K562 (cell line): Measurements from ENCODE around the gene GLDC. TPM values are rescaled to one million over a fixed set of nuclear protein-coding genes. Genes with fewer than 3 reads are reported as not detected.

Experiments used
- CEBPB ChIP-seq: fragments of 450-650 bp; IDR thresholded peaks from 2 replicates; pipeline ENCODE4 v1.6.1; 2016; ENCODE audit warnings: missing genetic modification characterization, missing compliant biosample characterization
- KLF10 ChIP-seq: fragments of 250-450 bp; sonication (Bioruptor Pico); IDR thresholded peaks from 2 replicates; pipeline ENCODE4 v1.6.1; 2021; ENCODE audit warnings: matching md5 sums
- ZNF23 ChIP-seq: fragments of 250-450 bp; sonication (Bioruptor Pico); IDR thresholded peaks from 2 replicates; pipeline ENCODE4 v1.4.0; 2020; ENCODE audit warnings: mild to moderate bottlenecking
- ZNF785 ChIP-seq: fragments of 250-450 bp; sonication (Bioruptor Pico); IDR thresholded peaks from 2 replicates; pipeline ENCODE4 v1.4.0; 2020; ENCODE audit warnings: mild to moderate bottlenecking
- polyA plus RNA-seq, 8 experiments: library from polyadenylated mRNA; depleted of rRNA in 4 of 8; stranded (reverse) in 5 of 8; unstranded in 3 of 8; fragments of >200 nt; fragmentation: Nextera tagmentation in 2 of 8; fragmentation: Illumina TruSeq in 1 of 8; extraction: Ambion mirVana in 2 of 8; extraction: Trizol in 1 of 8; gene quantifications; 2 replicates each; pipeline versions ENCODE4 v1.2.1 to v1.2.3, GENCODE V29; 2011 to 2014; ENCODE audit warnings: inconsistent platforms in 1 of 8, missing spikeins in 1 of 8
- total RNA-seq, 7 experiments: library from RNA; depleted of rRNA in 6 of 7; stranded (reverse); fragments of >200 nt in 6 of 7; fragmentation: Illumina TruSeq in 2 of 7; extraction: Trizol in 2 of 7; gene quantifications; 2 replicates each; pipeline versions ENCODE4 v1.2.1 to v1.2.3, GENCODE V29; 2011 to 2021; ENCODE audit warnings: low replicate concordance in 1 of 7
- TF ChIP-seq, protein P1 (sequence below): fragments of 450-650 bp; IDR thresholded peaks from 2 replicates; pipeline ENCODE4 v1.6.1; 2016; ENCODE audit warnings: low read depth
- TF ChIP-seq, protein P2 (sequence below), 2 experiments: fragments of 150-350 bp in 1 of 2; IDR thresholded peaks; 2 replicates each; pipeline ENCODE4 v1.6.1; 2012 to 2016; ENCODE audit warnings: low read depth in 2 of 2, low read length in 2 of 2, mild to moderate bottlenecking in 1 of 2, moderate library complexity in 1 of 2
- TF ChIP-seq, protein P3 (sequence below): fragments of 250-450 bp; sonication (Bioruptor Pico); IDR thresholded peaks from 2 replicates; pipeline ENCODE4 v1.6.1; 2021; ENCODE audit warnings: mild to moderate bottlenecking
- TF ChIP-seq, protein P4 (sequence below): fragments of 250-450 bp; sonication (Bioruptor Pico); IDR thresholded peaks from 2 replicates; pipeline ENCODE4 v1.5.0; 2021; ENCODE audit warnings: mild to moderate bottlenecking, moderate library complexity
- TF ChIP-seq, protein P5 (sequence below): fragments of 450-650 bp; conservative IDR thresholded peaks from 2 replicates; pipeline ENCODE4 v1.6.1; 2016; ENCODE audit warnings: missing genetic modification characterization, low read depth, mild to moderate bottlenecking, missing compliant biosample characterization, moderate library complexity

Gene GLDC
- total and polyA plus RNA-seq, 9 of the 15 experiments (the other 6 are each of a cell fraction or from before 2014, with no cell fraction given) = 0.03 to 0.27 (median 0.08) TPM; not detected in 6

DNA sequence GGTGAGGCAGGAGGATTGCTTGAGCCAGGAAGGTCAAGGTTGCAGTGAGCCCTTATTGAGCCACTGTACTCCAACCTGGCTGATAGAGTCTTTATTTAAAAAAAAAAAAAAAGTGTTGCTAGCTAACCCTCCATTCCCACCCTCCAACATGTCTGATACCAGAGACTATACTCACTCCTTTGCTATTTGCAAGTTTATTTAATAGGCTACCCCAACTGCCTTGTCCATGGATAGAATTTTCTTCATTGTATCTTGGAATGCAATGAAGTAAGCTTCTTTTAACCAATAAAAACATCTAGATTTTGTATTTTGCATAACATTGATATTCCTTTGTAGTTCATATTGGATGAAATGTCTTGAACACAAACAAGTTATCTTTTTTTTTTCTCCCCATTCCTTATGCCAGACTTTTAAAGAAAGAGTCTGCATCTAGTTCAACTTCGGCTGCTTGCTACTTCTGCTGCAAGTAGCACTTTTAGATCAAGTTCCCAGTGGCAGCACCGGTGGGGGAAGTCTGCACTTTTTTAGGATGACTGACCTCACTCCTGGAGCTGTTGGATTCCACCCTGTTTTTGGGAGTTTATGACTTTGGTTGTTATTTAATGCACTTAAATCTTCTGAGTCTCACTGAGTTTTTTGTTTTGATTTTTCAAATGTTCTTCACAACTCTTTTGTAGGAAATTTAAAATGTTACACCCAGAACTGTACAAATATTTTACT lies 120.0 kb downstream of the GLDC start (continued):
- TF ChIP-seq, protein P1, sequence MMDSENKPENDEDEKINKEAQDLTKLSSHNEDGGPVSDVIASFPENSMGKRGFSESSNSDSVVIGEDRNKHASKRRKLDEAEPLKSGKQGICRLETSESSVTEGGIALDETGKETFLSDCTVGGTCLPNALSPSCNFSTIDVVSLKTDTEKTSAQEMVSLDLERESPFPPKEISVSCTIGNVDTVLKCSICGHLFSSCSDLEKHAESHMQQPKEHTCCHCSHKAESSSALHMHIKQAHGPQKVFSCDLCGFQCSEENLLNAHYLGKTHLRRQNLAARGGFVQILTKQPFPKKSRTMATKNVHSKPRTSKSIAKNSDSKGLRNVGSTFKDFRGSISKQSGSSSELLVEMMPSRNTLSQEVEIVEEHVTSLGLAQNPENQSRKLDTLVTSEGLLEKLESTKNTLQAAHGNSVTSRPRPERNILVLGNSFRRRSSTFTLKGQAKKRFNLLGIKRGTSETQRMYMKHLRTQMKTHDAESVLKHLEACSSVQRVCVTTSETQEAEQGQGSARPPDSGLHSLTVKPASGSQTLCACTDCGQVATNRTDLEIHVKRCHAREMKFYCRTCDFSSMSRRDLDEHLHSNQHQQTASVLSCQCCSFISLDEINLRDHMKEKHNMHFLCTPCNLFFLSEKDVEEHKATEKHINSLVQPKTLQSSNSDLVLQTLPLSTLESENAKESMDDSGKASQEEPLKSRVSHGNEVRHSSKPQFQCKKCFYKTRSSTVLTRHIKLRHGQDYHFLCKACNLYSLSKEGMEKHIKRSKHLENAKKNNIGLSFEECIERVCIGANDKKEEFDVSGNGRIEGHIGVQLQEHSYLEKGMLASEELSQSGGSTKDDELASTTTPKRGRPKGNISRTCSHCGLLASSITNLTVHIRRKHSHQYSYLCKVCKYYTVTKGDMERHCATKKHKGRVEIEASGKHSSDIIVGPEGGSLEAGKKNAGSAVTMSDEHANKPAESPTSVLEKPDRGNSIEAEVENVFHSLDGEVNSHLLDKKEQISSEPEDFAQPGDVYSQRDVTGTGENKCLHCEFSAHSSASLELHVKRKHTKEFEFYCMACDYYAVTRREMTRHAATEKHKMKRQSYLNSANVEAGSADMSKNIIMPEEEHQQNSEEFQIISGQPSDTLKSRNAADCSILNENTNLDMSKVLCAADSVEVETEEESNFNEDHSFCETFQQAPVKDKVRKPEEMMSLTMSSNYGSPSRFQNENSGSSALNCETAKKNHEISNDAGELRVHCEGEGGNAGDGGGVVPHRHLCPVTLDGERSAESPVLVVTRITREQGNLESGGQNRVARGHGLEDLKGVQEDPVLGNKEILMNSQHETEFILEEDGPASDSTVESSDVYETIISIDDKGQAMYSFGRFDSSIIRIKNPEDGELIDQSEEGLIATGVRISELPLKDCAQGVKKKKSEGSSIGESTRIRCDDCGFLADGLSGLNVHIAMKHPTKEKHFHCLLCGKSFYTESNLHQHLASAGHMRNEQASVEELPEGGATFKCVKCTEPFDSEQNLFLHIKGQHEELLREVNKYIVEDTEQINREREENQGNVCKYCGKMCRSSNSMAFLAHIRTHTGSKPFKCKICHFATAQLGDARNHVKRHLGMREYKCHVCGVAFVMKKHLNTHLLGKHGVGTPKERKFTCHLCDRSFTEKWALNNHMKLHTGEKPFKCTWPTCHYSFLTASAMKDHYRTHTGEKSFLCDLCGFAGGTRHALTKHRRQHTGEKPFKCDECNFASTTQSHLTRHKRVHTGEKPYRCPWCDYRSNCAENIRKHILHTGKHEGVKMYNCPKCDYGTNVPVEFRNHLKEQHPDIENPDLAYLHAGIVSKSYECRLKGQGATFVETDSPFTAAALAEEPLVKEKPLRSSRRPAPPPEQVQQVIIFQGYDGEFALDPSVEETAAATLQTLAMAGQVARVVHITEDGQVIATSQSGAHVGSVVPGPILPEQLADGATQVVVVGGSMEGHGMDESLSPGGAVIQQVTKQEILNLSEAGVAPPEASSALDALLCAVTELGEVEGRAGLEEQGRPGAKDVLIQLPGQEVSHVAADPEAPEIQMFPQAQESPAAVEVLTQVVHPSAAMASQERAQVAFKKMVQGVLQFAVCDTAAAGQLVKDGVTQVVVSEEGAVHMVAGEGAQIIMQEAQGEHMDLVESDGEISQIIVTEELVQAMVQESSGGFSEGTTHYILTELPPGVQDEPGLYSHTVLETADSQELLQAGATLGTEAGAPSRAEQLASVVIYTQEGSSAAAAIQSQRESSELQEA = no peak
- TF ChIP-seq KLF10 (CRISPR knock-in tag) = no peak
- no peak for TF ChIP-seq CEBPB (tag)
- TF ChIP-seq, protein P2, sequence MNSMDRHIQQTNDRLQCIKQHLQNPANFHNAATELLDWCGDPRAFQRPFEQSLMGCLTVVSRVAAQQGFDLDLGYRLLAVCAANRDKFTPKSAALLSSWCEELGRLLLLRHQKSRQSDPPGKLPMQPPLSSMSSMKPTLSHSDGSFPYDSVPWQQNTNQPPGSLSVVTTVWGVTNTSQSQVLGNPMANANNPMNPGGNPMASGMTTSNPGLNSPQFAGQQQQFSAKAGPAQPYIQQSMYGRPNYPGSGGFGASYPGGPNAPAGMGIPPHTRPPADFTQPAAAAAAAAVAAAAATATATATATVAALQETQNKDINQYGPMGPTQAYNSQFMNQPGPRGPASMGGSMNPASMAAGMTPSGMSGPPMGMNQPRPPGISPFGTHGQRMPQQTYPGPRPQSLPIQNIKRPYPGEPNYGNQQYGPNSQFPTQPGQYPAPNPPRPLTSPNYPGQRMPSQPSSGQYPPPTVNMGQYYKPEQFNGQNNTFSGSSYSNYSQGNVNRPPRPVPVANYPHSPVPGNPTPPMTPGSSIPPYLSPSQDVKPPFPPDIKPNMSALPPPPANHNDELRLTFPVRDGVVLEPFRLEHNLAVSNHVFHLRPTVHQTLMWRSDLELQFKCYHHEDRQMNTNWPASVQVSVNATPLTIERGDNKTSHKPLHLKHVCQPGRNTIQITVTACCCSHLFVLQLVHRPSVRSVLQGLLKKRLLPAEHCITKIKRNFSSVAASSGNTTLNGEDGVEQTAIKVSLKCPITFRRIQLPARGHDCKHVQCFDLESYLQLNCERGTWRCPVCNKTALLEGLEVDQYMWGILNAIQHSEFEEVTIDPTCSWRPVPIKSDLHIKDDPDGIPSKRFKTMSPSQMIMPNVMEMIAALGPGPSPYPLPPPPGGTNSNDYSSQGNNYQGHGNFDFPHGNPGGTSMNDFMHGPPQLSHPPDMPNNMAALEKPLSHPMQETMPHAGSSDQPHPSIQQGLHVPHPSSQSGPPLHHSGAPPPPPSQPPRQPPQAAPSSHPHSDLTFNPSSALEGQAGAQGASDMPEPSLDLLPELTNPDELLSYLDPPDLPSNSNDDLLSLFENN (IDR thresholded peaks at IDR 0.05; ENCODE audit: low read depth in 2 of 2, low read length in 2 of 2) = no peak
- TF ChIP-seq ZNF785 = no peak
- TF ChIP-seq, protein P3, sequence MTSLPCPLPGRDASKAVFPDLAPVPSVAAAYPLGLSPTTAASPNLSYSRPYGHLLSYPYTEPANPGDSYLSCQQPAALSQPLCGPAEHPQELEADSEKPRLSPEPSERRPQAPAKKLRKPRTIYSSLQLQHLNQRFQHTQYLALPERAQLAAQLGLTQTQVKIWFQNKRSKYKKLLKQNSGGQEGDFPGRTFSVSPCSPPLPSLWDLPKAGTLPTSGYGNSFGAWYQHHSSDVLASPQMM (CRISPR knock-in tag) = no peak
- TF ChIP-seq, protein P4, sequence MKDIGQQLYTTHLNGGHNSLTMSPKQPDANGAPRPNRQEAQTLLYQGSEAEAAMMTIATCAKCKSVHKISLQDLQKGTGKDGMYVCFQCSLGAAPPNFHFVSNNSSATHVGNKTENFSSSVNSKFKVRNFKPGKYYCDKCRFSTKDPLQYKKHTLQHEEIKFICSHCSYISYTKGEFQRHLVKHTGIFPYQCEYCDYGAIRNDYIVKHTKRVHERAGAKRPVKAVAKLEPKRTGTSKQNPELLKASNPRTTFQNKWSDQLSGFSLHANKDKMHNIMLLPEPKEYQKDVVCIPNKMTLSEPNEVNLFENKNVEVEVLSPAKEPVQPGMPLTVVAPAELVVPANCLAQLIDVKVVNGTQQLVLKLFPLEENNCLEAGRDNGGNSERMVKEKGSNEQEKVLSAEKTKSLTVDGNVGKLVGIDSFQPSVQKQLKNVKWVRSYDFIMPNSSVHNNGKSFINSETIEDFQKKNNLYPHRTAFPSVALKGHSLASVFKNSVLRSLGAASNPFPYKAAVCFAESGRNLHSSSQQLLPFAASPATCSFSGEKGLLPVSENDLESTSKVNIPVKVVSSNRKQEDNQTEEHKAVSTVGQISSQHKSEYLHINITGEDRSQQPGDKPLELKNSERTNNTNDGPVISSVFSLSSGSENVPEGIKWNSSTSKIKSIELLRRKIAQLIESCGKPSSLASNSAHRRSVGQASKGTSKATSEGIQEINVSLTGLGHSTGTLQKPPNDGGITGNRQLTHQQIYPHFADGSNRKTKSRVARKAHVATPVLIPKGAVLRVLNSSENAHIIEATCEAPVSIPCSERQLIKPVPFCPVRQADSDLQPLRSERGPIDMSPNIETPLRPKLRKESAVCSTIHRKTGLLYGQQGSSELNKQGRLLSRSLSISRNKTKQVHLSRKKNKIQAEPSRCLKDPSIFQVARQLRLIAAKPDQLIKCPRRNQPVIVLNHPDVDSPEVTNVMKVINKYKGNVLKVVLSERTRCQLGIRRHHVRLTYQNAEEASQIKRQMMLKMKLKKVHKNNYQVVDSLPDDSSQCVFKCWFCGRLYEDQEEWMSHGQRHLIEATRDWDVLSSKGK = no peak
- no peak for TF ChIP-seq ZNF23 (CRISPR knock-in tag)
- TF ChIP-seq, protein P5, sequence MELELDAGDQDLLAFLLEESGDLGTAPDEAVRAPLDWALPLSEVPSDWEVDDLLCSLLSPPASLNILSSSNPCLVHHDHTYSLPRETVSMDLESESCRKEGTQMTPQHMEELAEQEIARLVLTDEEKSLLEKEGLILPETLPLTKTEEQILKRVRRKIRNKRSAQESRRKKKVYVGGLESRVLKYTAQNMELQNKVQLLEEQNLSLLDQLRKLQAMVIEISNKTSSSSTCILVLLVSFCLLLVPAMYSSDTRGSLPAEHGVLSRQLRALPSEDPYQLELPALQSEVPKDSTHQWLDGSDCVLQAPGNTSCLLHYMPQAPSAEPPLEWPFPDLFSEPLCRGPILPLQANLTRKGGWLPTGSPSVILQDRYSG = no peak
